Measurements from ENCODE around the gene OLFML3. TPM values are rescaled to one million over a fixed set of nuclear protein-coding genes. Genes with fewer than 3 reads are reported as not detected.
"Not testable (repeated sequence)": the region's sequence is repeated elsewhere in the genome, so short reads cannot be mapped to it uniquely, and the experiment has no call there.

OLFML3 gene
- total RNA-seq, 1 experiment from 2014 or later: 0.45 TPM

- not testable (repeated sequence) for DNase-seq (ENCODE audit: extremely low read depth, low read depth)
Measured at GRCh38 chr1:113948151-113948550, 31.1 kb upstream of the OLFML3 start.

GRCh38 chr1:113949007-113949406, 30.3 kb upstream of the OLFML3 start:
- no peak for DNase-seq (ENCODE audit: extremely low read depth, low read depth)

GRCh38 chr1:113950908-113951307, 28.4 kb upstream of the OLFML3 start:
- no peak for DNase-seq (ENCODE audit: extremely low read depth, low read depth)

- DNase-seq (ENCODE audit: extremely low read depth, low read depth): no peak
Measured at GRCh38 chr1:113951719-113952118, 27.6 kb upstream of the OLFML3 start.

- DNase-seq (ENCODE audit: extremely low read depth, low read depth): no peak
Measured at GRCh38 chr1:113957984-113958383, 21.3 kb upstream of the OLFML3 start.

- DNase-seq (ENCODE audit: extremely low read depth, low read depth): no peak
Measured at GRCh38 chr1:113958691-113959090, 20.6 kb upstream of the OLFML3 start.

- DNase-seq (ENCODE audit: extremely low read depth, low read depth): no peak
Measured at GRCh38 chr1:113963281-113963906, 15.9 kb upstream of the OLFML3 start.

GRCh38 chr1:113965703-113966412, 13.4 kb upstream of the OLFML3 start:
- DNase-seq (ENCODE audit: extremely low read depth, low read depth): no peak

GRCh38 chr1:113972954-113973353, 6.3 kb upstream of the OLFML3 start:
- DNase-seq (ENCODE audit: extremely low read depth, low read depth): no peak

GRCh38 chr1:113975211-113975895, 3.9 kb upstream of the OLFML3 start:
- no peak for DNase-seq (ENCODE audit: extremely low read depth, low read depth)

- DNase-seq (ENCODE audit: extremely low read depth, low read depth): no peak
Measured at GRCh38 chr1:113976609-113977278, 2.5 kb upstream of the OLFML3 start.

- no peak for DNase-seq (ENCODE audit: extremely low read depth, low read depth)
Measured at GRCh38 chr1:113977906-113978305, 1.4 kb upstream of the OLFML3 start.

- no peak for DNase-seq (ENCODE audit: extremely low read depth, low read depth)
Measured at GRCh38 chr1:113980110-113980509, 836 bp downstream of the OLFML3 start.

GRCh38 chr1:113981962-113982931, 3.0 kb downstream of the OLFML3 start:
- DNase-seq (ENCODE audit: extremely low read depth, low read depth): no peak

GRCh38 chr1:113982949-113983348, 3.7 kb downstream of the OLFML3 start:
- DNase-seq (ENCODE audit: extremely low read depth, low read depth): no peak

- no peak for DNase-seq (ENCODE audit: extremely low read depth, low read depth)
Measured at GRCh38 chr1:113983391-113983790, 4.1 kb downstream of the OLFML3 start.

GRCh38 chr1:113983826-113984225, 4.6 kb downstream of the OLFML3 start:
- no peak for DNase-seq (ENCODE audit: extremely low read depth, low read depth)

GRCh38 chr1:113984710-113985109, 5.4 kb downstream of the OLFML3 start:
- no peak for DNase-seq (ENCODE audit: extremely low read depth, low read depth)

- no peak for DNase-seq (ENCODE audit: extremely low read depth, low read depth)
Measured at GRCh38 chr1:113986802-113987201, 7.5 kb downstream of the OLFML3 start.

GRCh38 chr1:113987259-113987658, 8.0 kb downstream of the OLFML3 start:
- no peak for DNase-seq (ENCODE audit: extremely low read depth, low read depth)
